Trophoblast cell (in vitro differentiated cells and primary cell): ENCODE data around the gene REEP1.

Experiments
- DNase-seq, 2 donors: peaks; one replicate each; pipeline ENCODE4 v3.0.0-alpha.2; 2016
- H2AFZ ChIP-seq: 2 replicates; pipeline ENCODE4 v1.6.1; 2013; ENCODE audit warnings: low read length, moderate library complexity, mild to moderate bottlenecking; ENCODE audit not compliant: insufficient read depth, poor library complexity
- H2AK5ac ChIP-seq: 2 replicates; pipeline ENCODE4 v1.6.1; 2013; ENCODE audit warnings: mild to moderate bottlenecking, low read length
- H2BK120ac ChIP-seq: 2 replicates; pipeline ENCODE4 v1.6.1; 2013; ENCODE audit warnings: low read length, mild to moderate bottlenecking, moderate library complexity; ENCODE audit not compliant: insufficient read depth, poor library complexity
- H2BK12ac ChIP-seq: 2 replicates; pipeline ENCODE4 v1.6.1; 2013; ENCODE audit warnings: mild to moderate bottlenecking, low read length, moderate library complexity
- H2BK5ac ChIP-seq: 2 replicates; pipeline ENCODE4 v1.6.1; 2013; ENCODE audit warnings: low read length, low read depth, moderate library complexity, mild to moderate bottlenecking; ENCODE audit not compliant: poor library complexity
- H3K14ac ChIP-seq: 2 replicates; pipeline ENCODE4 v1.6.1; 2013; ENCODE audit warnings: mild to moderate bottlenecking, low read length
- H3K18ac ChIP-seq: 2 replicates; pipeline ENCODE4 v1.6.1; 2013; ENCODE audit warnings: mild to moderate bottlenecking, low read length
- H3K23ac ChIP-seq: 2 replicates; pipeline ENCODE4 v1.6.1; 2013; ENCODE audit warnings: low read length
- H3K27ac ChIP-seq: 2 replicates; pipeline ENCODE4 v1.5.1; 2013; ENCODE audit warnings: low read depth, mild to moderate bottlenecking, inconsistent platforms, low read length, moderate library complexity
- H3K27me3 ChIP-seq: 2 replicates; pipeline ENCODE4 v1.6.1; 2013; ENCODE audit warnings: inconsistent platforms, mild to moderate bottlenecking, low read length, moderate library complexity; ENCODE audit not compliant: insufficient read depth
- H3K36me3 ChIP-seq, 2 experiments: 1 replicate in 1 of 2; 2 replicates in 1 of 2; pipeline ENCODE4 v1.6.1; 2013; ENCODE audit warnings: low read length in 2 of 2, mild to moderate bottlenecking in 2 of 2, moderate library complexity in 1 of 2; ENCODE audit not compliant: insufficient read depth in 2 of 2, control insufficient read depth in 1 of 2
- H3K4ac ChIP-seq: 2 replicates; pipeline ENCODE4 v1.6.1; 2013; ENCODE audit warnings: low read depth, mild to moderate bottlenecking, low read length, moderate library complexity
- H3K4me1 ChIP-seq, 2 experiments: 1 replicate in 1 of 2; 2 replicates in 1 of 2; pipeline ENCODE4 v1.6.1; 2013; ENCODE audit warnings: low read length in 2 of 2, mild to moderate bottlenecking in 2 of 2, moderate library complexity in 1 of 2; ENCODE audit not compliant: insufficient read depth in 2 of 2, control insufficient read depth in 1 of 2
- H3K4me2 ChIP-seq: 2 replicates; pipeline ENCODE4 v1.6.1; 2013; ENCODE audit warnings: inconsistent platforms, mild to moderate bottlenecking, low read length, moderate library complexity
- H3K4me3 ChIP-seq: 2 replicates; pipeline ENCODE4 v1.5.1; 2013; ENCODE audit warnings: mild to moderate bottlenecking, low read depth, low read length, inconsistent platforms
- H3K79me1 ChIP-seq: one replicate; pipeline ENCODE4 v1.6.1; 2013; ENCODE audit warnings: low read length
- H3K79me2 ChIP-seq: 2 replicates; pipeline ENCODE4 v1.6.1; 2013; ENCODE audit warnings: low read length, mild to moderate bottlenecking; ENCODE audit not compliant: control insufficient read depth, insufficient read depth, poor library complexity
- H3K9ac ChIP-seq: 2 replicates; pipeline ENCODE4 v1.6.1; 2013; ENCODE audit warnings: mild to moderate bottlenecking, low read length
- H3K9me3 ChIP-seq: 2 replicates; pipeline ENCODE4 v1.6.1; 2013; ENCODE audit warnings: low read depth, mild to moderate bottlenecking, control low read depth, inconsistent platforms, low read length; ENCODE audit not compliant: insufficient read depth
- H4K12ac ChIP-seq: 2 replicates; pipeline ENCODE4 v1.6.1; 2013; ENCODE audit warnings: low read depth, mild to moderate bottlenecking, low read length, moderate library complexity
- H4K8ac ChIP-seq: 2 replicates; pipeline ENCODE4 v1.6.1; 2013; ENCODE audit warnings: low read depth, mild to moderate bottlenecking, low read length, moderate library complexity
- H4K91ac ChIP-seq: one replicate; pipeline ENCODE4 v1.6.1; 2013; ENCODE audit warnings: low read depth, mild to moderate bottlenecking, low read length, moderate library complexity
- WGBS: extraction: QIAGEN DNeasy Blood & Tissue Kit; methylation state at CpG from one replicate; pipeline ENCODE4 v1.1.7; 2013; ENCODE audit warnings: missing lambda C conversion rate; ENCODE audit not compliant: insufficient read length, insufficient coverage; ENCODE audit errors: extremely low coverage; 5-methylcytosine and 5-hydroxymethylcytosine counted together

Gene REEP1

DNA sequence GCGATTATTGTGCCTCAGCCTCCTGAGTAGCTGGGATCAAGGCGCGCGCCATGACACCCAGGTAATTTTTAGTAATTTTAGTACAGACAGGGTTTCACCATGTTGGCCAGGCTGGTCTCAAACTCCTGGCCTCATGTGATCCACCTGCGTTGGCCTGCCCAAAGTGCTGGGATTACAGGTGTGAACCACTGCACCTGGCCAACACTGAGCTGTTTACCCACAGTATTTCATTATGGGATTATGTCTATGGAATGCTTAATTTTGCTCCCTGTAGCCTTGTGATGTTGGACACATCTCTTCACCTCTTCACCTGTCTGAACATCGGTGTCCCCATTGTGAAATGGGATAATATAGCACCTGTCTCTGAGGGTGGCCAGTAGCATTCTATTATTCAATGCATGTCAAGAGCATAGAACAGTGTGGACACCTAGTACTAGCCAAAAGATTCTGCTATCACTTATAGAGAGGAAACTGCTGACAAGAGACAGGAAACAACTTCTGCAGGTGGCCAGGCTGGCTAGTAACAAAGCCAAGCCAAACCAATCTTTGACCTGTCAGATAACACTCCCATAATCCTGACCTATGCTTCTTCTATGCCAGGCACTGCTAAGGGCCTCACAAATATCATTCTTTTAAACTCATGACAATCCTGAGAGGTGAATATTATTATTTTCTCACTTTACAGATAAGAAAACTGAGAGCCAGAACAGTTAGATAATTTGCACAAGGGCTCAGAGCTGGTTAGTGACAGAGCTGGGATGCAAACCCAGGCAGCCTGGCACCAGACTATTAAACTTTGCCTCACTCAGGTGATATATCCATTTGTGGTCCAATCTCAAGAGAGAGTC lies 29.4 kb upstream of the REEP1 start:
- Histone ChIP-seq H4K91ac (no peak overlapping the region), H3K14ac (no peak overlapping the region), H3K9me3 (peaks cover 4% of the 10 kb centered on the region), H2AFZ (no peak overlapping the region), H3K18ac (no peak overlapping the region), H3K4ac (no peak overlapping the region), H3K23ac (no peak overlapping the region), H2BK5ac (no peak overlapping the region), H3K4me1 (peaks cover 0 to 2% of the 10 kb centered on the region in 2 experiments), H3K79me1 (no peaks in the 10 kb centered on the region), H2BK12ac (no peak overlapping the region), H3K79me2 (no peaks in the 10 kb centered on the region), H3K27ac (no peak overlapping the region), H3K27me3 (no peaks in the 10 kb centered on the region), H2AK5ac (no peak overlapping the region), H3K4me2 (no peak overlapping the region), H3K9ac (no peak overlapping the region), H4K8ac (no peak overlapping the region), H4K12ac (no peak overlapping the region), H2BK120ac (no peak overlapping the region), H3K36me3 (no peaks in the 10 kb centered on the region), H3K4me3 (no peak overlapping the region)
- WGBS = no CpG with 5 or more reads among the region's 6 CpGs
- DNase-seq = no peak

DNA sequence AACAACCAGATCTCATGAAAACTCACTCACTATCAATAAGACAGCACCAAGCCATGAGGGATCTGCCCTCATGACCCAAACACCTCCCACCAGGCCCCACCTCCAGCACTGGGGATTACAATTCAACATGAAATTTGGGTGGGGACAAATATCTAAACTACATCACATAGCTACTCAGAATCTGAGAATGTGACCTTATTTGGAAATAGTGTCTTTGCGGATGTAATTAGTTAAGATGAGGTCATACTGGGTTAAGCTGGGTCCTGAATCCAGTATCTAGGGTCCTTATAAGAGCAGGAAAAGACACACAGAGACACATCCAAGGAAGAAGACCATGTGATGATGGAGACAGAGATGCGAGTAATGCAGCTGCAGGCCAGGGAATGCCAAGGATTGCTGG lies 27.5 kb upstream of the REEP1 start:
- Histone ChIP-seq H4K8ac (no peak overlapping the region), H3K9me3 (peaks cover 2% of the 10 kb centered on the region), H2BK5ac (no peak overlapping the region), H3K27ac (no peak overlapping the region), H2BK12ac (no peak overlapping the region), H3K4ac (no peak overlapping the region), H4K12ac (no peak overlapping the region), H3K79me2 (no peaks in the 10 kb centered on the region), H3K4me2 (no peak overlapping the region), H3K18ac (no peak overlapping the region), H2AK5ac (no peak overlapping the region), H3K4me3 (no peak overlapping the region), H2AFZ (no peak overlapping the region), H3K79me1 (no peaks in the 10 kb centered on the region), H3K23ac (no peak overlapping the region), H3K36me3 (no peaks in the 10 kb centered on the region), H3K4me1 (peaks cover 0 to 2% of the 10 kb centered on the region in 2 experiments), H3K14ac (no peak overlapping the region), H2BK120ac (no peak overlapping the region), H4K91ac (no peak overlapping the region), H3K27me3 (no peaks in the 10 kb centered on the region), H3K9ac (no peak overlapping the region)
- WGBS = no CpG with 5 or more reads among the region's 2 CpGs
- no peak for DNase-seq

GRCh38 chr2:86360776-86361175 lies 23.4 kb upstream of the REEP1 start:
- H3K9ac ChIP-seq = no peak overlapping the region
- H3K27ac ChIP-seq = no peak overlapping the region
- WGBS = no CpG with 5 or more reads among the region's 7 CpGs
- H3K79me2 ChIP-seq = no peaks in the 10 kb centered on the region
- H3K23ac ChIP-seq = no peak overlapping the region
- no peaks in the 10 kb centered on the region for H3K79me1 ChIP-seq
- no peak overlapping the region for H4K91ac ChIP-seq
- no peaks in the 10 kb centered on the region for H3K4me1 ChIP-seq
- H4K12ac ChIP-seq = no peak overlapping the region
- no peak overlapping the region for H4K8ac ChIP-seq
- H3K4ac ChIP-seq = no peak overlapping the region
- no peaks in the 10 kb centered on the region for H3K27me3 ChIP-seq
- no peaks in the 10 kb centered on the region for H3K9me3 ChIP-seq
- no peak overlapping the region for H2BK120ac ChIP-seq
- H2AK5ac ChIP-seq = no peak overlapping the region
- no peak overlapping the region for H3K18ac ChIP-seq
- no peak overlapping the region for H3K4me3 ChIP-seq
- no peaks in the 10 kb centered on the region for H3K36me3 ChIP-seq
- no peak overlapping the region for H2BK12ac ChIP-seq
- H2BK5ac ChIP-seq = no peak overlapping the region
- H3K4me2 ChIP-seq = no peak overlapping the region
- peak in 1 of 2 donors; percentile 27 for DNase-seq
- no peak overlapping the region for H2AFZ ChIP-seq
- no peak overlapping the region for H3K14ac ChIP-seq

- no peaks in the 10 kb centered on the region for H3K79me1 ChIP-seq
- no peak for DNase-seq
- H2AK5ac ChIP-seq = no peak overlapping the region
- H2AFZ ChIP-seq = no peak overlapping the region
- H3K4me1 ChIP-seq = no peaks in the 10 kb centered on the region
- H3K27me3 ChIP-seq = no peaks in the 10 kb centered on the region
- H3K4me2 ChIP-seq = no peak overlapping the region
- no peak overlapping the region for H4K91ac ChIP-seq
- H3K36me3 ChIP-seq = no peaks in the 10 kb centered on the region
- no peak overlapping the region for H3K27ac ChIP-seq
- no peak overlapping the region for H4K8ac ChIP-seq
- no CpG with 5 or more reads among the region's 3 CpGs for WGBS
- H3K9me3 ChIP-seq = no peaks in the 10 kb centered on the region
- H2BK120ac ChIP-seq = no peak overlapping the region
- no peaks in the 10 kb centered on the region for H3K79me2 ChIP-seq
- no peak overlapping the region for H3K18ac ChIP-seq
- H2BK5ac ChIP-seq = no peak overlapping the region
- H3K4me3 ChIP-seq = no peak overlapping the region
- H4K12ac ChIP-seq = no peak overlapping the region
- H3K9ac ChIP-seq = no peak overlapping the region
- H2BK12ac ChIP-seq = no peak overlapping the region
- no peak overlapping the region for H3K23ac ChIP-seq
- no peak overlapping the region for H3K4ac ChIP-seq
- no peak overlapping the region for H3K14ac ChIP-seq
Measured at GRCh38 chr2:86358957-86359356, 21.5 kb upstream of the REEP1 start.
